H1 (cell line): ENCODE data around the gene TRA2A. TPM values are rescaled to one million over a fixed set of nuclear protein-coding genes. Genes with fewer than 3 reads are reported as not detected.
A peak's percentile ranks its signal among the peaks of the same experiment; 100 is the strongest.

Experiments used
- CTCF ChIA-PET: fragments of 300-600 bp; sonication (Branson Sonifier 250); formaldehyde crosslinking; loops from one replicate; lab custom pipeline; 2021; ENCODE audit not compliant: partially characterized antibody; lab: Charles Lee
- POLR2A ChIA-PET: fragments of 300-600 bp; sonication (Branson Sonifier 250); formaldehyde crosslinking; loops from one replicate; lab custom pipeline; 2021; ENCODE audit warnings: inconsistent platforms; ENCODE audit not compliant: partially characterized antibody; lab: Charles Lee
- DNase-seq, 2 experiments: peaks; one replicate each; pipeline versions ENCODE4 v3.0.0 to v3.0.0-alpha.2; 2010 to 2022; ENCODE audit warnings: low spot score in 2 of 2, low read depth in 1 of 2, mixed read lengths in 1 of 2
- FAIRE-seq: peaks from 2 replicates; lab custom pipeline; 2011; peaks lifted over from hg19 to GRCh38; lab: Jason Lieb, UNC
- H2AFZ ChIP-seq: 2 replicates; pipeline ENCODE4 v1.8.1; 2012; ENCODE audit warnings: low read length, inconsistent platforms
- H2AK5ac ChIP-seq: 2 replicates; pipeline ENCODE4 v1.6.1; 2013; ENCODE audit warnings: low read depth, low read length
- H2BK120ac ChIP-seq: replicated peaks from 2 replicates; pipeline ENCODE3; 2013; ENCODE audit warnings: low read depth, low read length, inconsistent platforms
- H2BK12ac ChIP-seq: 2 replicates; pipeline ENCODE4 v1.6.1; 2013; ENCODE audit warnings: low read depth, low read length
- H2BK15ac ChIP-seq: 2 replicates; pipeline ENCODE4 v1.6.1; 2013; ENCODE audit warnings: low read length
- H2BK20ac ChIP-seq: 2 replicates; pipeline ENCODE4 v1.6.1; 2013; ENCODE audit warnings: low read length
- H2BK5ac ChIP-seq: 2 replicates; pipeline ENCODE4 v1.6.1; 2013; ENCODE audit warnings: low read depth, low read length
- H3K14ac ChIP-seq: 2 replicates; pipeline ENCODE4 v1.6.1; 2013; ENCODE audit warnings: inconsistent platforms; ENCODE audit not compliant: insufficient read length
- H3K18ac ChIP-seq: 2 replicates; pipeline ENCODE4 v1.6.1; 2013; ENCODE audit warnings: low read length; ENCODE audit errors: extremely low read depth
- H3K23ac ChIP-seq: 2 replicates; pipeline ENCODE4 v1.6.1; 2013; ENCODE audit warnings: inconsistent platforms; ENCODE audit not compliant: insufficient read length
- H3K23me2 ChIP-seq: 2 replicates; pipeline ENCODE4 v1.6.1; 2013; ENCODE audit warnings: low read depth, low read length
- H3K27ac ChIP-seq: 2 replicates; pipeline ENCODE4 v1.6.1; 2011; ENCODE audit warnings: low read depth, low read length, inconsistent platforms
- H3K27me3 ChIP-seq, 4 experiments: replicated peaks in 1 of 4; 1 replicate in 1 of 4; 2 replicates in 3 of 4; pipeline versions ENCODE4 v1.6.1 to v1.8.1; 2011 to 2013; ENCODE audit warnings: low read length in 3 of 4, mild to moderate bottlenecking in 3 of 4, inconsistent platforms in 2 of 4, mixed read lengths in 2 of 4, moderate library complexity in 1 of 4; ENCODE audit not compliant: control insufficient read depth in 3 of 4, insufficient read depth in 3 of 4; ENCODE audit errors: extremely low read depth in 1 of 4
- H3K36me3 ChIP-seq, 4 experiments: 2 replicates each; pipeline versions ENCODE4 v1.6.1 to v1.8.1; 2011 to 2013; ENCODE audit warnings: mild to moderate bottlenecking in 4 of 4, low read length in 3 of 4, moderate library complexity in 2 of 4, control low read depth in 1 of 4, inconsistent platforms in 1 of 4; ENCODE audit not compliant: insufficient read depth in 4 of 4, control insufficient read depth in 2 of 4
- H3K4ac ChIP-seq: replicated peaks from 2 replicates; pipeline ENCODE3; 2013; ENCODE audit warnings: low read length, low read depth, mixed read lengths, inconsistent platforms; ENCODE audit not compliant: insufficient read length
- H3K4me1 ChIP-seq, 4 experiments: replicated peaks in 1 of 4; 1 replicate in 1 of 4; 2 replicates in 3 of 4; pipeline versions ENCODE4 v1.6.1 to v1.8.1; 2011 to 2013; ENCODE audit warnings: low read length in 3 of 4, inconsistent platforms in 2 of 4, mixed read lengths in 1 of 4; ENCODE audit not compliant: insufficient read depth in 4 of 4, control insufficient read depth in 3 of 4
- H3K4me2 ChIP-seq, 2 experiments: 2 replicates each; pipeline versions ENCODE4 v1.6.1 to v1.8.1; 2011 to 2013; ENCODE audit warnings: low read depth in 2 of 2, low read length in 2 of 2, control low read depth in 1 of 2, inconsistent platforms in 1 of 2, mild to moderate bottlenecking in 1 of 2; ENCODE audit not compliant: insufficient read depth in 1 of 2
- H3K4me3 ChIP-seq, 4 experiments: fragments of 200-600, 300-600 bp in 1 of 4; sonication (generic), shearing (Covaris generic), sonication (Bioruptor Twin) in 1 of 4; 2 replicates each; pipeline versions ENCODE4 v1.5.1 to v1.8.1; 2011 to 2016; ENCODE audit warnings: low read length in 4 of 4, low read depth in 3 of 4, control low read depth in 2 of 4, inconsistent platforms in 2 of 4, mild to moderate bottlenecking in 2 of 4, mixed read lengths in 1 of 4, moderate library complexity in 1 of 4; ENCODE audit not compliant: insufficient read depth in 2 of 4; ENCODE audit errors: extremely low read depth in 1 of 4
- H3K56ac ChIP-seq: replicated peaks from 2 replicates; pipeline ENCODE3; 2013; ENCODE audit warnings: low read depth, mild to moderate bottlenecking, mixed read lengths, low read length, inconsistent platforms; ENCODE audit not compliant: insufficient read length
- H3K79me1 ChIP-seq: 2 replicates; pipeline ENCODE4 v1.6.1; 2013; ENCODE audit warnings: low read depth, low read length, control low read depth
- H3K79me2 ChIP-seq, 2 experiments: 2 replicates each; pipeline versions ENCODE4 v1.6.1 to v1.8.1; 2012 to 2013; ENCODE audit warnings: low read length in 2 of 2, mild to moderate bottlenecking in 2 of 2, inconsistent platforms in 1 of 2; ENCODE audit not compliant: insufficient read depth in 2 of 2, control insufficient read depth in 1 of 2
- H3K9ac ChIP-seq, 4 experiments: replicated peaks in 1 of 4; 1 replicate in 1 of 4; 2 replicates in 3 of 4; pipeline versions ENCODE4 v1.6.1 to v1.8.1; 2011 to 2013; ENCODE audit warnings: low read depth in 3 of 4, low read length in 3 of 4, control low read depth in 2 of 4, mild to moderate bottlenecking in 2 of 4, moderate library complexity in 2 of 4, inconsistent platforms in 1 of 4; ENCODE audit errors: extremely low read depth in 1 of 4
- H3K9me3 ChIP-seq, 2 experiments: 2 replicates each; pipeline versions ENCODE4 v1.6.1 to v1.8.1; 2012 to 2013; ENCODE audit warnings: mild to moderate bottlenecking in 2 of 2, moderate library complexity in 2 of 2, control low read depth in 1 of 2, inconsistent platforms in 1 of 2, low read depth in 1 of 2, low read length in 1 of 2, mixed read lengths in 1 of 2; ENCODE audit not compliant: insufficient read depth in 2 of 2
- H4K20me1 ChIP-seq, 2 experiments: replicated peaks in 1 of 2; 2 replicates each; pipeline versions ENCODE3 to v1.8.1; 2011 to 2013; ENCODE audit warnings: inconsistent platforms in 2 of 2, low read length in 2 of 2, mild to moderate bottlenecking in 1 of 2; ENCODE audit not compliant: insufficient read depth in 2 of 2, control insufficient read depth in 1 of 2
- H4K5ac ChIP-seq: 2 replicates; pipeline ENCODE4 v1.6.1; 2013; ENCODE audit warnings: low read length, low read depth, mixed read lengths, inconsistent platforms; ENCODE audit not compliant: insufficient read length
- H4K8ac ChIP-seq: 2 replicates; pipeline ENCODE4 v1.8.0; 2013; ENCODE audit warnings: mild to moderate bottlenecking, moderate library complexity, low read length, inconsistent platforms; ENCODE audit not compliant: insufficient read depth; ENCODE audit errors: extremely low read depth
- H4K91ac ChIP-seq: replicated peaks from 2 replicates; pipeline ENCODE3; 2013; ENCODE audit warnings: low read length, mixed read lengths, inconsistent platforms; ENCODE audit not compliant: insufficient read length
- BACH1 ChIP-seq: IDR thresholded peaks from 2 replicates; pipeline ENCODE4 v1.6.1; 2012; ENCODE audit warnings: low read length, improper control_type of control experiment
- BCL11A ChIP-seq, 2 experiments: IDR thresholded peaks; one replicate each; pipeline ENCODE4 v1.6.1; 2011; ENCODE audit warnings: low read depth in 2 of 2, low read length in 2 of 2, mild to moderate bottlenecking in 2 of 2
- CBX5 ChIP-seq: fragments of 300-800, 300-1000 bp; sonication (generic); IDR thresholded peaks from 2 replicates; pipeline ENCODE4 v1.7.1; 2016; ENCODE audit warnings: antibody characterized with exemption, low read length, low read depth
- RAD21 ChIP-seq, 2 experiments: IDR thresholded peaks in 1 of 2; conservative IDR thresholded peaks in 1 of 2; 2 replicates each; pipeline ENCODE4 v1.6.1; 2011; ENCODE audit warnings: low read depth in 2 of 2, low read length in 2 of 2, improper control_type of control experiment in 1 of 2, inconsistent platforms in 1 of 2, mild to moderate bottlenecking in 1 of 2, moderate library complexity in 1 of 2
- RBBP5 ChIP-seq: IDR thresholded peaks from 2 replicates; pipeline ENCODE4 v1.7.1; 2012; ENCODE audit warnings: low read depth, mild to moderate bottlenecking, inconsistent platforms, low read length, moderate library complexity, borderline replicate concordance
- SIRT6 ChIP-seq: IDR thresholded peaks from one replicate; pipeline ENCODE4 v1.7.1; 2012; ENCODE audit warnings: low read length, inconsistent platforms
- SIX5 ChIP-seq: IDR thresholded peaks from 2 replicates; pipeline ENCODE4 v1.6.1; 2011; ENCODE audit warnings: mild to moderate bottlenecking, low read depth, low read length
- SP2 ChIP-seq: IDR thresholded peaks from 2 replicates; pipeline ENCODE4 v1.6.1; 2012; ENCODE audit warnings: mild to moderate bottlenecking, low read length, inconsistent platforms
- TEAD4 ChIP-seq: IDR thresholded peaks from 2 replicates; pipeline ENCODE4 v1.6.1; 2012; ENCODE audit warnings: low read depth, low read length, inconsistent platforms, mixed read lengths
- WGBS, 2 experiments: shearing (Covaris generic) in 1 of 2; methylation state at CpG; one replicate each; pipeline versions ENCODE4 v1.1.6 to v1.1.7; 2013 to 2015; ENCODE audit warnings: low lambda C conversion rate in 2 of 2, mixed read lengths in 2 of 2, inconsistent platforms in 1 of 2, low coverage in 1 of 2, missing lambda C conversion rate in 1 of 2; ENCODE audit not compliant: insufficient replicate concordance in 2 of 2, insufficient coverage in 1 of 2, insufficient read length in 1 of 2; ENCODE audit errors: extremely low coverage in 1 of 2, missing lambda C conversion rate in 1 of 2; 5-methylcytosine and 5-hydroxymethylcytosine counted together
- polyA plus RNA-seq, 7 experiments: library from polyadenylated mRNA; depleted of rRNA in 3 of 7; stranded (reverse) in 5 of 7; unstranded in 2 of 7; fragments of >200 nt in 5 of 7; fragments of 200-250 nt in 2 of 7; gene quantifications; 1 replicate in 5 of 7; 2 replicates in 1 of 7; 4 replicates in 1 of 7; pipeline versions ENCODE4 v1.2.1 to v1.2.3, GENCODE V29; 2011 to 2013; ENCODE audit warnings: missing spikeins in 2 of 7, mixed read lengths in 2 of 7
- total RNA-seq: library from RNA; stranded (reverse); fragmentation: NEBNext Ultra II Directional; extraction: Animal tissue kit (Norgen Biotek cat#: 25700); gene quantifications from 2 replicates; pipeline ENCODE4 v1.2.1, GENCODE V29; 2021

Gene TRA2A
- total and polyA plus RNA-seq, 2 of the 8 experiments (the other 6 are each of a cell fraction or from before 2014, with no cell fraction given), result 116 to 125 TPM

- H3K18ac ChIP-seq, result no peak overlapping the region; the same call in 1 of the 2 replicates
- H3K4me3 ChIP-seq, result peak overlapping the region; percentile 73 to 95 (median 80)
- no peak overlapping the region for H3K27ac ChIP-seq
- no peak for DNase-seq
- H2BK12ac ChIP-seq, result no peak overlapping the region
- H3K27me3 ChIP-seq, result no peaks in the 10 kb centered on the region
- ChIA-PET POLR2A (interaction anchor here (1.0 to 3.6 kb wide), 9 partner anchors 10 to 188 kb away, joined by 3 to 68 read pairs (median 6); partner anchors contain the start of gene TRA2A), CTCF (interaction anchor here (1.1 to 1.8 kb wide), 2 partner anchors 9 to 114 kb away, joined by 5 to 9 read pairs; no protein-coding TSS in a partner anchor)
- 3% methylated on average over 6 of the region's 6 CpGs; no CpG with 5 or more reads in 1 of the 2 experiments for WGBS, 2 experiments
- no peak overlapping the region for H2AFZ ChIP-seq
- H3K4me1 ChIP-seq, result peaks cover 0 to 4% (median 3%) of the 10 kb centered on the region in 4 experiments; a peak in 2 of 7 replicates
- peaks cover 14% of the 10 kb centered on the region; the same call in 1 of the 2 replicates for H3K23me2 ChIP-seq
- peak overlapping the region in 3 of 4 experiments; percentile 40 to 53 (median 43); a peak in 5 of 7 replicates for H3K9ac ChIP-seq
- no peaks in the 10 kb centered on the region for H3K9me3 ChIP-seq
- H2BK15ac ChIP-seq, result no peak overlapping the region
- H2AK5ac ChIP-seq, result no peak overlapping the region
- peaks cover 6 to 10% of the 10 kb centered on the region in 2 experiments for H4K20me1 ChIP-seq
- H4K91ac ChIP-seq, result no peak overlapping the region
- no peak overlapping the region for H4K8ac ChIP-seq
- no peak overlapping the region for H3K23ac ChIP-seq
- H3K4ac ChIP-seq, result no peak overlapping the region
- H3K79me2 ChIP-seq, result peaks cover 28 to 76% of the 10 kb centered on the region in 2 experiments
- H2BK120ac ChIP-seq, result no peak overlapping the region
- no peaks in the 10 kb centered on the region for H3K79me1 ChIP-seq
- peak overlapping the region; percentile 96 for H4K5ac ChIP-seq
- peaks cover 0 to 8% (median 0%) of the 10 kb centered on the region in 4 experiments; a peak in 1 of 8 replicates for H3K36me3 ChIP-seq
- H2BK20ac ChIP-seq, result no peak overlapping the region
- peak overlapping the region; percentile 90 to 93 for H3K4me2 ChIP-seq
- no peak overlapping the region for H3K14ac ChIP-seq
- no peak for FAIRE-seq
- no peak overlapping the region for H3K56ac ChIP-seq
- no peak overlapping the region for H2BK5ac ChIP-seq
- TF ChIP-seq BCL11A (IDR thresholded peaks at IDR 0.05; ENCODE audit: low read depth in 2 of 2, low read length in 2 of 2) (no peak), TEAD4 (no peak), RAD21 (IDR thresholded peaks at IDR 0.05 in 1 of 2, conservative IDR thresholded peaks at IDR 0.05 in 1 of 2; ENCODE audit: low read depth in 2 of 2, low read length in 2 of 2) (no peak), SIRT6 (no peak), BACH1 (no peak), SP2 (no peak), RBBP5 (no peak), CBX5 (no peak), SIX5 (no peak)
Observed at GRCh38 chr7:23472046-23472445, 59.7 kb downstream of the TRA2A start.
